HG02884 (cell line): ENCODE measurements around the gene AK3.
A peak's percentile ranks its signal among the peaks of the same experiment; 100 is the strongest.

Experiments
- ATAC-seq: cut with Tn5 transposase; IDR thresholded peaks from one replicate; pipeline ENCODE4 v1.9.1; 2021; ENCODE audit warnings: mild to moderate bottlenecking, moderate library complexity; ENCODE audit not compliant: unreplicated experiment

Gene AK3

GRCh38 chr9:4750023-4750673 lies 9.1 kb upstream of the AK3 start:
- no peak for ATAC-seq

- ATAC-seq = no peak
Measured at GRCh38 chr9:4748612-4749011, 7.6 kb upstream of the AK3 start.

- ATAC-seq = no peak
Measured at GRCh38 chr9:4746278-4747030, 5.5 kb upstream of the AK3 start.

GRCh38 chr9:4743131-4743875 lies 2.3 kb upstream of the AK3 start:
- ATAC-seq = no peak

GRCh38 chr9:4742246-4742645 lies 1.2 kb upstream of the AK3 start:
- ATAC-seq = no peak

GRCh38 chr9:4741365-4742089 lies 525 bp upstream of the AK3 start:
- peak; percentile 1 for ATAC-seq

- ATAC-seq = no peak
Measured at GRCh38 chr9:4740388-4740637, 689 bp downstream of the AK3 start.

GRCh38 chr9:4739587-4740387 lies 1.2 kb downstream of the AK3 start:
- no peak for ATAC-seq

GRCh38 chr9:4738866-4739586 lies 2.0 kb downstream of the AK3 start:
- no peak for ATAC-seq

GRCh38 chr9:4734150-4734549 lies 6.9 kb downstream of the AK3 start:
- ATAC-seq = no peak

GRCh38 chr9:4732890-4733289 lies 8.1 kb downstream of the AK3 start:
- no peak for ATAC-seq

GRCh38 chr9:4727593-4727992 lies 13.4 kb downstream of the AK3 start:
- ATAC-seq = no peak

- no peak for ATAC-seq
Measured at GRCh38 chr9:4725706-4726442, 15.1 kb downstream of the AK3 start.

- no peak for ATAC-seq
Measured at GRCh38 chr9:4721736-4722135, 19.3 kb downstream of the AK3 start.

GRCh38 chr9:4718911-4719310 lies 22.1 kb downstream of the AK3 start:
- ATAC-seq = no peak

GRCh38 chr9:4717815-4718214 lies 23.2 kb downstream of the AK3 start:
- no peak for ATAC-seq

GRCh38 chr9:4716163-4716562 lies 24.8 kb downstream of the AK3 start:
- ATAC-seq = no peak

- no peak for ATAC-seq
Measured at GRCh38 chr9:4714266-4715016, 26.6 kb downstream of the AK3 start.

GRCh38 chr9:4713849-4714248 lies 27.2 kb downstream of the AK3 start:
- ATAC-seq = no peak
